ENCODE data around the gene DAAM1.

DNA sequence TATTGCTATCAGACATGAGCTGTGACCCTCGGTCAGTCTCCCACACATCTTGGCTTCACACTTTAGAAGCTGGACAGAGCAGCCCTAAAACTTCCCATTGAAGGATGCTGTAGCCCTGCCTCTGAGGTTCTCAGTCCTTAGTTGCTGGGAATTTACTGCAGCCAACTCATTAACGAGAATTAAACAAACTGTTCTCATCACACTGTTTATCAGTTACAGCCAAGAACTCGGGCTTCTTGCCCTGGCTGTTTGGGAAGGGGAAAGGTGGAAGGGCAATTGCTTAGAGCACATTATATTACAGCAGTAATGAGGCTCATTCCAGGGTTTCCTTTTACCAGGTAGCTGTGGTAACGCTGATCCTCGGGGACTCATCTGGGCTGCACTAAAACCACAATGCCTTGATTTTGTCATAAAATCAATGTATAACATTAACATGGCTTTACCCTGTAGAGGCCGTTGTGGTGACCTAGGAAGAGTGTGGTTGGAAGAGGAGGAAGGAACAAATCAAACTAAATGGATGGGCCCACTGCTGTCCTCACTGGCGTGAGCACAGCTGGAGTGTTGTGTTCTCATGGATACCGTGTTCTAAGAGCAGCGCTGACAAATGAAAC, 189.6 kb downstream of the DAAM1 start:
- TF ChIP-seq REST (IDR thresholded peaks at IDR 0.05; ENCODE audit: borderline replicate concordance) (no peak), CTCF (IDR thresholded peaks at IDR 0.05; ENCODE audit: poor library complexity, severe bottlenecking) (no peak), POLR2AphosphoS5 (IDR thresholded peaks at IDR 0.05) (no peak), TAF1 (IDR thresholded peaks at IDR 0.05; ENCODE audit: low read depth) (no peak), EP300 (conservative IDR thresholded peaks at IDR 0.05; ENCODE audit: poor library complexity, severe bottlenecking) (no peak), EZH2 (IDR thresholded peaks at IDR 0.05; ENCODE audit: borderline replicate concordance, insufficient read depth, low read length, poor library complexity, severe bottlenecking) (no peak), SMC3 (conservative IDR thresholded peaks at IDR 0.05; ENCODE audit: poor library complexity) (no peak), RAD21 (conservative IDR thresholded peaks at IDR 0.05) (no peak)

Data from neural cell (in vitro differentiated cells).